ENCODE data around the gene IFI30.

IFI30 gene

DNA sequence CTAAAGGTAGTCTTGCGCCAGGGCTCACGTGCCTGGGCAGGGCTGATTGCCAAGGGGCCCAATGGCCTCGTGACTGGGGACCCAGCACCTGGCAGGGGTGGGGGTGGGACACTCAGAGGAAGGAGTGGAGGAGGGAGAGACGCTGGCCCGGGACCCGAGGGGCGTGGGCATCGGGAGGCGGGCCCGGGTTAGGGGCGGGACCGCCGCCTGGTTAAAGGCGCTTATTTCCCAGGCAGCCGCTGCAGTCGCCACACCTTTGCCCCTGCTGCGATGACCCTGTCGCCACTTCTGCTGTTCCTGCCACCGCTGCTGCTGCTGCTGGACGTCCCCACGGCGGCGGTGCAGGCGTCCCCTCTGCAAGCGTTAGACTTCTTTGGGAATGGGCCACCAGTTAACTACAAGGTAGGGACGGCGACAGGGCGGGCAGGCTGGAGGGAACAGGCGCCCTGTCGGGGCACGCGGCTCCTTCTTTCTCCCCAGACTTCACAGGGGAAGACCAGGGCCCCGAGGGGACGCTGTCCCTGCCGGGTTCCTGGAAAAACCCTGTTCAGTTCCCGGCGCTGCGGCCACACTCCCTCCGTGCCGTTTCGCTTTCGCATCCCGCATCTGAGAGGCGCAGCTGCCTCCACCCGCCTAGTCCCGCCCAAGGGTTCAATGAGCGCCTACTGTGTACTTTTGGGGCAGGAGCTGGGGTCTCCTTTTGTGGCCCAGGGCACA lies at the start of gene IFI30:
Gene IFI30 (plus strand): TSS at position 242 of the 717 bp plus-strand sequence. CDS start 29 bp downstream, at position 271.
- DNase-seq (ENCODE audit: low read depth in 2 of 2): peak; percentile 45 to 53

DNA sequence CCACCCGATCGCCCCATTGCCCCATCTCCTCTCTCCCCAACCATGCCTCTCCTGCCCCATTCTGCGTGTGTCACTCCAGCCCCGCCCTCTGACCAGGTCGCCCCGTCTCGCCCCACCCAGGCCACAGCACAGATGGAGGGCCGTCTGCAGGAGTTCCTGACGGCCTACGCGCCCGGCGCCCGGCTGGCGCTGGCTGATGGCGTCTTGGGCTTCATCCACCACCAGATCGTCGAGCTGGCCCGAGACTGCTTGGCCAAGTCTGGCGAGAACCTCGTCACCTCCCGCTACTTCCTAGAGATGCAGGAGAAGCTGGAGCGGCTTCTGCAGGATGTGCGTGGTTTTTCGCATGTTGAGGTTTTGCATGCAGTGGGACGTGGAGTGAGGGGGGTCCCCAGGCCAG lies 49.8 kb upstream of the IFI30 start:
- DNase-seq (ENCODE audit: low read depth in 2 of 2): no peak

DNA sequence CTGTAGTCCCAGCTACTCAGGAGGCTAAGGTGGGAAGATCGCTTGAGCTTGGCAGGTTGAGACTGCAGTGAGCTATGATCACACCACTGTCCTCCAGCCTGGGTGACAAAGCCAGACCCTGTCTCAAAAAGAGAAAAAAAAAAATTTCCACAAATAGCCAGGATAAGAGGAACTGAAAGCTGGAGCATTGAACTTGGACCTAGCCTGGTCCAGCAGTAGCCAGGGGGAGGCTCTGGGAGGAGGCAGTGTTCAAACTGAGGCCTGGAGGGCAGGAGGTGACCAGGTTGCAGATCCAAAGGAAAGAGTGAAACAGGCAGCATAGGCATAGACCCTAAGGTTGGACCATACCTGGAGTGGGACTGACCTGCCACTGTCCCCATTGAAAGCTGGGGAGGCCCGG lies 47.5 kb upstream of the IFI30 start:
- DNase-seq (ENCODE audit: low read depth in 2 of 2): no peak

DNA sequence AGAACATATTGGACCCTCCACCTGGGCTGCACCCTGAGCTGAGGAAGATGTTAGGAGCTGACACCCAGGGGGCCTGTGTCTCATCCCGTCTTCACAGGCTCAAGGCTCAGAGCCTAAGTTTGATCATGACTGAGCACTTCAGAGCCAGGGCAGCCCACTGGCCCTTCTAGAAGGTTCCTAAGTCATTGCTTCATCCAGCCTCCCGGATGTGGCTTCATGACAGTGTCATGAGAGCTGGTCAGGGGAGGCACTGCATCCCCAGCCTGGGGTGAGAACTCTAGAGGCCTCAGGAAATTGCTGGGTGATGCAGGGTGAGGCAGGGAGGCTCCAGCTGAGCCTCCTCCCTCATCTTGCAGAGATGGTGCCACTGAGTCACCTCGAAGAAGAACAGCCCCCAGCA lies 45.6 kb upstream of the IFI30 start:
- no peak for DNase-seq (ENCODE audit: low read depth in 2 of 2)

DNA sequence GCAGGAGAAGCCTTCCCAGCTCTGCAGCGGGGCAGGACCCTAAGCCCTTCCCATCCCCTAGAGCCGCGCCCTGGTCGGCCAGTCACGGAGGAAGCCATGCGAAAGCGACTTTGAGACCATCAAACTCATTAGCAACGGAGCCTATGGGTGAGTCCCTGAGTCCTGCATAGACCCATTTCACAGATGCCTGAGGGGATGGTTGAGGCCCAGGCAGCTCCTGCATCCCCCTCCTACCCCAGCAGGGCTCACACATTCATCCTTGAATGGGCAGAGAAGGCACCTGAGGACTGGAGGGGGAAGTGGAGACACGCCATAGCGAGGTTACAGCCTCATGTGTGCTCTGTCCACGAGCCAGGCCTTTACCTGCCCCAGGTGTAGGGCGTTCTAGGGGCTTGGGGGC lies 44.8 kb upstream of the IFI30 start:
- no peak for DNase-seq (ENCODE audit: low read depth in 2 of 2)

DNA sequence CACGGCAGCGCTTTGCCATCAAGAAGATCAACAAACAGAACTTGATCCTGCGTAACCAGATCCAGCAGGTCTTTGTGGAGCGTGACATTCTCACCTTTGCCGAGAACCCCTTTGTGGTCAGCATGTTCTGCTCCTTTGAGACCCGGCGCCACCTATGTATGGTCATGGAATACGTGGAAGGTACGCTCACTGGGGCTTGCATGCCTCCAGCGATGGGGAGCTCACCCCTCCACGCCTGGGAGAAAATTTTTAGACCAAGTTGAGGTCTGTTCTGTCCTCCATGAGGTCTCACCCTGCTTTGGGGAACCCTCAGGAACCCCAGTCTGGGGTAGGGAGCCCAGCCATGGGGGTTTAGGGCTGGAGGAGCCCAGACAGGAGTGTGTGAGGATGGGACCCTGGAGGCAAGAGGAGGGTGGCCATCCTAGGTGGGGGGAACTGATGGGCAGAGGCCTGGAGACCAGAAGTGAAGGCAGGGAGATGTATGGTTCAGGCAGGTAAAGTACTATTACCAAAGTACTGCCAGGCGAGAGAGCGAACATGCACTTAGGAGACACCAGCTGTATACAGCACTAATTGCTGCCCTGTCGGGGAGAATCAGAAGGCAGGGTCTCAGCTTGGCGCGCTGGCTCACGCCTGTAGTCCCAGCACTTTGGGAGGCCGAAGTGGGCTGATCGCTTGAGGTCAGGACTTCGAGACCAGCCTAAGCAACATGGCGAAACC lies 42.9 kb upstream of the IFI30 start:
- no peak for DNase-seq (ENCODE audit: low read depth in 2 of 2)

DNA sequence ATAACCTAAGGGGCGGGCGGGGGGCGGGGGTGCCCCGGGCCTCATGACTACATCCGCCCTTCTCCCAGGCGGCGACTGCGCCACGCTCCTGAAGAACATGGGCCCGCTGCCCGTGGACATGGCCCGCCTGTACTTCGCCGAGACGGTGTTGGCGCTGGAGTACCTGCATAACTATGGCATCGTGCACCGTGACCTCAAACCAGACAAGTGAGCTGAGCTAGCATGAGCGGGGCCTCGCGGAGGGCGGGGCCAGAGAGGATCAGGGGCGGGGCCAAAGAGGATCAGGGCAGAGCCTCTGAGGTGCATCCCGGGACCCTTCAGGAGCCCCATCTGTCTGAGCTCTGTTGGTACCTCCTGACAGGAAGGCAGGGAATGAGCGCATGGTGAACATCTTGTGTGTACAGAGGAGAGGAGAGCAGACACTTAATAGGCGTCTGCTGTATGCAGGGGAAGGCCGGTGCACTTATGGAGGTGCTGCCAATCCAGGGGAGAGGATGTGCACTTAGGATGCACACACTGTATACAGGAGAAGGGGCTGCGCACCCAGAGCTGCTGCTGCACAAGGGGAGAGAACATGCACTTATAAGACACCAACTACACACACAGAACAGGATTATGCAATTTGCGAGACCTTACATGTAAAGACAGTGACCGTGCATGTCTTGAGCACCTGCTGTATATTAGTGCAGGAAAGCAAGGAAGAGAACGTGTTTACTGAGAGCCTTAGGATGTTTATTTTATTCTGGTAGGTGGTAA lies 41.6 kb upstream of the IFI30 start:
- DNase-seq (ENCODE audit: low read depth in 2 of 2): no peak

DNA sequence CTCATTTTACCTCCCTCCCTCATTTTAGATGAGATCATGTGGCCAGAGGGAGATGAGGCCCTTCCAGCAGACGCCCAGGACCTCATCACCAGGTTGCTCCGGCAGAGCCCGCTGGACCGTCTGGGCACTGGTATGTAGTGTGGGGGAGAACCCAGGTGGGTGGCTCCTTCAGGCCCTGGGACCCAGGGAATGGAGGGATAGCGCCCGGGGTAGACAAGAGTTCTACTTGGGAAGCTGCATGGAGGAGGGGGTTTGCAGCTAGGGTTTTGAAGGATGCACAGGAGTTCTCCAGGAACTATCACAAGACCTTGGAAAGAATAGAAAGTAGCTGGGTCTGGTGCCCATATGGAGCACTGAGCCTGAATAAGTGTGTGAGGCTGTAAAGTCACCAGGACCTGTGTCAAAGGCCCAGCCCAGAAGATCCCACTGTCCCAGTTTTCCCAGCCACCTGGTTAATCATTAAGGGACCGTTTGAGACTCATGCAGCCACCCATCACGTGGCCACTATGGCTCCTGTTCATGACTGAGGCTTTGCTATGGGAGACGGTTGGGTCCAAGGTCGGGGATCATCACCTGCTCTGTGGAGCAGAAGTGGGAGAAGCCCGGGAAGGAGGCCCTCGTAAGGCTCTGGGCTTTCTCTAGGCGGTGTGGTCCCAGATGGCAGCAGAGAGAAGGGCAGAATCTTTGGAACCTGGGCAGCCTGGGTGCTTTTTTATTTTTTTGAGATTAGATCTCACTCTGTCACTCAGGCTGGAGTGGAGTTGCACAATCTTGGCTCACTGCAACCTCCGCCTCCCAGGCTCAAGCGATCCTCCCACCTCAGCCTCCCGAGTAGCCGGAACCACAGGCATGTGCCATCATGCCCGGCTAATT lies 37.7 kb upstream of the IFI30 start:
- no peak for DNase-seq (ENCODE audit: low read depth in 2 of 2)

DNA sequence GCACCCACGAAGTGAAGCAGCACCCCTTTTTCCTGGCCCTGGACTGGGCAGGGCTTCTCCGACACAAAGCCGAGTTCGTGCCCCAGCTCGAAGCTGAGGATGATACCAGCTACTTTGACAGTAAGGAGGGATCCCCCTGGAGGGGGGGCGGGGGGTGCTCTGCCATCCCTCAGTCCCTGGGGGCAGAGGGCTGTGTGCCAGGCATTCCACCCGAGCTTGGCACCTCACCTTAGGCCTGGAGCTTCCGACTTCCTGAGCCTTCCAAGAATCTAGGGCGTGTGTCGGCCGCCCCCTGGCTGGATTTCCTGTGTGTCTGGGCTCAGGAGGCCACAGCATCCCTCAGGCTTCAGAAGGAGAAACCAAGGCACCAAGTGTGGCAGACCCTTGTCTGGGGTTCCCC lies 36.4 kb upstream of the IFI30 start:
- DNase-seq (ENCODE audit: low read depth in 2 of 2): no peak

DNA sequence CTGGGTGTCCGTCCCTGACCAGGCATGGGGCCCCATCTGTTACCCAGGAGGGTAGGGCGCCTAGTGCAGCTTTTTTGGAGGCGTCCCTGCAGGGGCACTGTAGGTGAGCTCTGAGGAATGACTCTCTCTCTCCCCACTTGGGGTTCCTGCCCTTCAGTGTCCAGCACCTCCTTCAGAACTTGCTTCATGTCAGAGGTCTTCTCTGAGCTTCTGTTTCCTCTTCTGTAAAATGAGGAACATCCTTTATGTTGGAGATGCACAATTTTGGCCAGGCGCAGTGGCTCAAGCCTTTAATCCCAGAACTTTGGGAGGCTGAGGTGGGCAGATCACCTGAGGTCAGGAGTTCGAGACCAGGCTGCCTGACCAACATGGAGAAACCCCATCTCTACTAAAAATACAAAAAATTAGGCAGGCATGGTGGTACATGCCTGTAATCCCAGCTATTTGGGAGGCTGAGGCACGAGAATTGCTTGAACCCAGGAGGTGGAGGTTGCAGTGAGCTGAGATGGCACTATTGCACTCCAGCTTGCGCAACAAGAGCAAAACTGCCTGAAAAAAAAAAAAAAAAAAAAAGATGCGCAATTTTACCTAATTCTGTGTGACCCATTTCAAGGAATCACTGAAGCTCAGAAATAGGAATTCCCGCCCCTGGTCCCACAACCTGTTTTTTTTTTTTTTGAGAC lies 35.8 kb upstream of the IFI30 start:
- DNase-seq (ENCODE audit: low read depth in 2 of 2): no peak

DNA sequence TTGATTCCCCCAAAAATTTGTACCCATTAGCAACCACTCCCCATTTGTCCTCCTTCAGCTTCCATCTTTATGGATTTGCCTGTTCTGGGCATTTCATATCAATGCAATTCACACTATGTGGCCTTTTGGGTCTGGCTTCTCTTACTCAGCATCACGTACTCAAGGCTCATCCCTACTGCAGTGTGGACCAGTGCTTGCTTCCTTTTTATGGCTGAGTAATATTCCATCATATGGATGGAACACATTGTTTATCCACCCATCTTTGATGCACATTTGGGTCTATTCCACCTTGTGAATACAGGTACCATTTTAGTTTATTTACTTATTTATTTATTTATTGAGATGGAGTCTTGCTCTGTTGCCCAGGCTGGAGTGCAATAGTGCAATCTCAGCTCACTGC lies 33.1 kb upstream of the IFI30 start:
- no peak for DNase-seq (ENCODE audit: low read depth in 2 of 2)

DNA sequence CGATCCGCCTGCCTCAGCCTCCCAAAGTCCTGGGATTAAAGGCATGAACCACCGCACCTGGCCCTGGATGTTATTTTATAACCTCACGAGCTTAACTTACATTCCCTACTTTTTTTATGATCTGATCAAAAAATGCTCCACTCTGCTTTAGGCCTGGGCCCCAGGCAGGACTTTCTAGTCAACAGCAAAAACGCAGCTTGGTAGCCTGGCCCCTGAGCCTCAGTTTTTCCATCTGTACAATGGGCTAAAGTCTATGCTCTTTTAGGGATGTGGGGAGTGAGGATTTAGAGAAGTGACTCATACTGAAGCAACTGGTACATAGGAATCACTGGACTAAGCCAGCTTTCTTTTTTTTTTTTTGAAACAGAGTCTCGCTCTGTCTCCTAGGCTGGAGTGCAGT lies 32.6 kb upstream of the IFI30 start:
- DNase-seq (ENCODE audit: low read depth in 2 of 2): no peak

DNA sequence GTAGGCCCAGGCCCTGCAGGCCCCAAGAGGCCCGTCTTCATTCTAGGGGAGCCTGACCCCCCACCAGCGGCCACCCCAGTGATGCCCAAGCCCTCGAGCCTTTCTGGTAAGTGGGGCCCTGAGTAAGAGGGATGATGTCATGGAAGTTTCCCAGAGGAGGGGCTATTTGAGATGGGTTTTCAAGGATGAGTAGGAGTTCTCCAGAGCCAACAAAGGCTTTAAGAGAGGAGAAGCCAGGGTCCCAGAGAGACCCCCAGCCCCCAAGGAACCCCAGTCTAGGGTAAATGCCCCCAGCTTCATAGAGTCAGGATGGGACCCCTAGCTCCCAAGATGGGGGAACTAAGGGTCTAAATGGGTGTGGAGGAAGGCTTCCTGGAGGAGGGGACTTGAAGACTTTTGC lies 29.7 kb upstream of the IFI30 start:
- no peak for DNase-seq (ENCODE audit: low read depth in 2 of 2)

DNA sequence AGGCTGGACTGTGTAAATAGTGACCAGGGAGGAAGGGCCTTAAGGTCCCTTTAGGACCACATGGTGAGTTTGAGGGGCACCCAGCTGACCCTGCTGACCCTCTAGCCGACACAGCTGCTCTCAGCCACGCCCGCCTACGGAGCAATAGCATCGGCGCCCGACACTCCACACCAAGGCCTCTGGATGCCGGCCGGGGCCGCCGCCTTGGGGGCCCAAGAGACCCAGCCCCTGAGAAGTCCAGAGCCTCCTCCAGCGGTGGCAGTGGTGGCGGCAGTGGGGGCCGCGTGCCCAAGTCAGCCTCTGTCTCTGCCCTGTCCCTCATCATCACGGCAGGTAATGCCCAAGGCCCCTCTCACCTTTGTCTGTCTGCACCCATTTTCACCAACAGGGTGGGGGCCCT lies 29.3 kb upstream of the IFI30 start:
- DNase-seq (ENCODE audit: low read depth in 2 of 2): no peak

DNA sequence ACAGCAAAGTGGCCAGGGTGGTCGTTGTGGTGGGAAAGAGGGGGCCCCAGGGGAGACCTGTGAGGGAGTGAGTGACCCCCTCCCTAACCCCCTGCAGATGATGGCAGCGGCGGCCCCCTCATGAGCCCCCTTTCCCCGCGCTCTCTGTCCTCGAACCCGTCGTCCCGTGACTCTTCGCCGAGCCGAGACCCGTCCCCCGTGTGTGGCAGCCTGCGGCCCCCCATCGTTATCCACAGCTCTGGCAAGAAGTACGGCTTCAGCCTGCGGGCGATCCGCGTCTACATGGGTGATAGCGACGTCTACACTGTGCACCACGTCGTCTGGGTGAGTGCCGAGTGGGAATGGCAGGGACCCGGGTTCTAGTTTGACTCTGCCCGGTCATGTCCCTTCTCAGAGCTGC lies 28.7 kb upstream of the IFI30 start:
- DNase-seq (ENCODE audit: low read depth in 2 of 2): no peak

DNA sequence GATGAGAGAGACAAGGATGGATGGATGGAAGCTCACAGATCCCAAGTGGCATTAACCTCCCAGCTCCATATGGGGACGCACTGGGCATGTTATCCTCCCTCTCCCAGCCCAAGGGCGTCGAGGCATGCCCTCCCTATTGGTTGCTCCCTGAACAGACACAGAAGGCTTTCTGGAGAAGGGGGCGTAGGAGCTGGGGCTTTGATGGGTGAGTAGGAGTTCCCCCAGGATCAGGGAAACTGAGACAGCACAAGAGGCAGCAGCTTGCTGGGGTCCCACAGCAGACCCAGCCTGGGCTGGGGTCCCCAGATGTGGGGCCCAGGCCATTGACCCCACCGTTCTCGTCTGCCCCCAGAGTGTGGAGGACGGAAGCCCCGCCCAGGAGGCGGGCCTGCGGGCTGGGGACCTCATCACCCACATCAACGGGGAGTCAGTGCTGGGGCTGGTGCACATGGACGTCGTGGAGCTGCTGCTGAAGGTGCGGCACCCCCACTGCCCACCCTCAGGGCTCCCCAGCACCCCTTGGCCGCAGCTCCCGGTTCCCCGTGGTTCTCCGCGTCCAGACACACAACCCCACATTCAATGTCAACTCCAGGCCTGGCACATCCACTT lies 28.1 kb upstream of the IFI30 start:
- DNase-seq (ENCODE audit: low read depth in 2 of 2): no peak

DNA sequence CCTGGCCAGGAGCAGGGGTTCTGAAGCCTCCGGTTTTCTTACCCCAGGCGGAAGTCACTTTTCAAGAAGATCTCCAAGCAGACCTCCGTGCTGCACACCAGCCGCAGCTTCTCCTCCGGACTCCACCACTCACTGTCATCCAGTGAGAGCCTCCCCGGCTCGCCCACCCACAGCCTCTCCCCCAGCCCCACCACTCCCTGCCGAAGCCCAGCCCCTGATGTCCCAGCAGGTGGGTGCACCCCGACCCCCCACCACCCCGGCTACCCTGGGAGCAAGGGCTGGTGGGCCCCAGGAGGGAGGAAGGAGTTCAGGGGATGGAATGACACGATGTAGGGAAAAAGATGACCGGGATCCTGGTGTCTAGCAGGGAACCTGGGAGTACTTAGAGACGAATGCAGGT lies 26.2 kb upstream of the IFI30 start:
- DNase-seq (ENCODE audit: low read depth in 2 of 2): no peak

DNA sequence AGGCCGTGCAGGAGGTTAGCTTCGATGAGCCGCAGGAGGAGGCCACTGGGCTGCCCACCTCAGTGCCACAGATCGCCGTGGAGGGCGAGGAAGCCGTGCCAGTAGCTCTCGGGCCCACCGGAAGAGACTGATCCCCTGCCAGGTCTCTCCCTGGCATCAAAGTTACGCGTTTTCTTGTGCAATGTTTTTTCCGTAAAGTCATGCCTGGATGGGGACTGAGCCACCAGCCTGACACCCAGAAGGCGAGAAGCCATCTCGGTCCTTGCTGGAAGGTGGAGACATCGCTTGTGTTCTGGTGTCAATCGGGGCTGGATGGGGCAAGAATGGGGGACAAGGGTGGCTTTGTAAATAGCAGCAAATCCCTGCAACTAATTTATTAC lies 24.0 kb upstream of the IFI30 start:
- no peak for DNase-seq (ENCODE audit: low read depth in 2 of 2)

DNA sequence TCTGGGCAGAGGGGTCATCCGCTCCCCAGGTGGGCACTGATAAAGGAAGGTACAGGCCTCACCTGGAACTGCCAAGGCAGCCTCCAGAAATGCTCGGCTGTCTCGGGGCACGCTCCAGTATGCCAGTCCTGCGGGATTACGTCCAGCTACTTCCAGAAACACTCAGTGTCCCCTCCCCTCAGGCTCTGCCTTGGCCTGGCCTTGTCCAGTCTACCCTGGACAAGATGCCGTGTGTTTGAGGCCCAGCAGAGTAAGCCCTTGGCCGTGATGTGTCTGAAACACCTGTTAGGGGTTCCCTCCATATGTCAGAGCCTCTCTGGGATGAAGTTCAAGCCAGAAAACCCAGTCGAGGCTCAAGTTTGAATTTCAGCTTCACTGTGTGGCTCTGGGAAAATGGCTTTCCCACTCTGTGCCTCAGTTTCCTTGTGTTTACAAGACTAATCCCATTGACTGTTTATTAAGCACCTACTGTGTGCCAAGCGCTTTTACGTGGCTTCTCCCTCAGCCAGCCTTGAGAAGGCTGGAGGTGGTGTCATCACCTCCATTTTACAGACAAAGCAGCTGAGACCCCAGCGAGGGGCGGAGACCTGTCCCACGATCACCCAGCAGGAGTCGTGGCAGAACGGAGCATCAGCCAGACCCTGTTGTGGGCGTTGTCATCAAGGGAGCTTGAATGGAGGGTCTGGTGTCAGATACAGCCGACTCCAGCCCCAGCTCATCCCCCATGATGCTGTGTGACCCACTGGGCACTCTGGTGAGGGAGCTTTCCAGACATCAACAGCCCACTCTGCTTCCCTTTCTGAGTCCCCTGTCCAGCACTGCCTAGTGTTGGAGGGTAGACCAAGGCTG lies 22.6 kb upstream of the IFI30 start:
- no peak for DNase-seq (ENCODE audit: low read depth in 2 of 2)

DNA sequence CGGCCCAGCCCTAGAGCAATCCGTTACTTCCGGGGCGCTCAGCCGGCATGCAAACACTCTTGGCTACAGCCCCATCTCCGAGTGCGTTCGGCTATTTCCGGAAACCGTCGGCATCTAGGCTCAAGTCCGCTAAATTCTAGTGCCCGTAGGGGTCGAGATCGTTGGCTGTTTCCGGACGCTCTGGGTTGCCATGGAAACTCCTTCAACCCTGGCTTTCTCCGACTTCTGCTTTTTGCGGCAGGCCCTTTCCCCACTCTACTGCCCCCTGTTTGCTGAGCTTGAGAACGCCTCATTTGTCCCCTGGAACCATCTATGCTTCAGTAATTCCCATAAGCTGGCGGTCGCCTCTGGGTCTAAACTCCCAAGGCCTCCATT lies 21.2 kb upstream of the IFI30 start:
- peak; percentile 98 to 99 for DNase-seq (ENCODE audit: low read depth in 2 of 2)
